Sigmoid colon (tissue), 7 donors: ENCODE results near the gene SLC5A2. TPM values are rescaled to one million over a fixed set of nuclear protein-coding genes. Genes with fewer than 3 reads are reported as not detected.

Experiments used
- DNase-seq: peaks from one replicate; pipeline ENCODE4 v3.0.0-alpha.2; 2019
- H3K27ac ChIP-seq, 4 donors: fragments of 200-600 bp; sonication (generic); one replicate each; pipeline ENCODE4 v1.5.1; 2016 to 2019; ENCODE audit warnings: mild to moderate bottlenecking in 1 of 4
- H3K27me3 ChIP-seq, 3 donors: fragments of 200-600 bp; sonication (generic); one replicate each; pipeline ENCODE4 v1.5.1; 2019; ENCODE audit warnings: mild to moderate bottlenecking in 1 of 3
- H3K36me3 ChIP-seq, 4 donors: fragments of 200-600 bp; sonication (generic); one replicate each; pipeline ENCODE4 v1.5.1; 2016 to 2019
- H3K4me1 ChIP-seq, 4 donors: fragments of 200-600 bp; sonication (generic); one replicate each; pipeline ENCODE4 v1.5.1; 2017 to 2019
- H3K4me3 ChIP-seq, 4 donors: fragments of 200-600 bp; sonication (generic); one replicate each; pipeline ENCODE4 v1.5.1; 2017 to 2019; ENCODE audit warnings: mild to moderate bottlenecking in 2 of 4, moderate library complexity in 1 of 4
- H3K9me3 ChIP-seq, 4 donors: fragments of 200-600 bp in 3 of 4; sonication (generic) in 3 of 4; one replicate each; pipeline versions ENCODE4 v1.5.1 to v1.6.1; 2013 to 2019
- CTCF ChIP-seq, 4 experiments: fragments of 450-650 bp in 3 of 4; fragments of 200-600 bp in 1 of 4; IDR thresholded peaks; one replicate each; pipeline ENCODE4 v1.5.1; 2016 to 2019; ENCODE audit warnings: antibody characterized with exemption in 4 of 4, mild to moderate bottlenecking in 3 of 4, moderate library complexity in 2 of 4
- EP300 ChIP-seq, 4 donors: sonication (generic); formaldehyde crosslinking; IDR thresholded peaks; one replicate each; pipeline ENCODE4 v1.6.1; 2017; ENCODE audit warnings: antibody characterized with exemption in 4 of 4
- POLR2A ChIP-seq, 2 donors: fragments of 450-650 bp; IDR thresholded peaks; one replicate each; pipeline ENCODE4 v1.6.1; 2016; ENCODE audit warnings: antibody characterized with exemption in 2 of 2, mild to moderate bottlenecking in 2 of 2, moderate library complexity in 2 of 2
- POLR2AphosphoS5 ChIP-seq, 4 donors: sonication (generic); formaldehyde crosslinking; IDR thresholded peaks; one replicate each; pipeline ENCODE4 v1.6.1; 2017; ENCODE audit warnings: antibody characterized with exemption in 4 of 4
- WGBS, 2 donors: extraction: QIAGEN DNeasy Blood & Tissue Kit; methylation state at CpG; one replicate each; pipeline ENCODE4 v1.1.7; 2013; 5-methylcytosine and 5-hydroxymethylcytosine counted together
- intact Hi-C: fragments of 100-400 bp; cut with DNase I; formaldehyde crosslinking; loops from one replicate; pipeline ENCODE4 v1.15.1; 2023
- polyA plus RNA-seq, 3 donors: library from polyadenylated mRNA; stranded (reverse); fragments of 200-250 nt; gene quantifications; one replicate each; pipeline ENCODE4 v1.2.3, GENCODE V29; 2013
- total RNA-seq, 4 donors: library from RNA; depleted of rRNA; stranded (reverse); fragments of >200 nt; gene quantifications; one replicate each; pipeline ENCODE4 v1.1.0, GENCODE V29; 2016
- donor health status: healthy with polysubstance abuse.
- donor health status: Bipolar disorder and iron deficiency.
- donor health status: healthy.

The SLC5A2 gene
- total and polyA plus RNA-seq, 7 donors, result 0.49 to 1.9 (median 0.71) TPM

- H3K4me1 ChIP-seq, result peaks cover 0 to 19% (median 16%) of the 10 kb centered on the region in 4 donors
- intact Hi-C loops, result no loop called here
- H3K9me3 ChIP-seq, result no peaks in the 10 kb centered on the region
- H3K27ac ChIP-seq, result peak overlapping the region in 1 of 4 donors; percentile 59
- WGBS, 2 donors, result 26 to 45% methylated on average over 17 of the region's 17 CpGs
- no peak for DNase-seq
- H3K4me3 ChIP-seq, result peak overlapping the region; percentile 30 to 53 (median 46)
- TF ChIP-seq CTCF (IDR thresholded peaks at IDR 0.05), result no peak
- no peak for TF ChIP-seq EP300 (IDR thresholded peaks at IDR 0.05)
- TF ChIP-seq POLR2A (IDR thresholded peaks at IDR 0.05), result no peak
- no peak for TF ChIP-seq POLR2AphosphoS5 (IDR thresholded peaks at IDR 0.05)
- peaks cover 0 to 38% (median 4%) of the 10 kb centered on the region in 3 donors for H3K27me3 ChIP-seq
- H3K36me3 ChIP-seq, result no peaks in the 10 kb centered on the region
Measured at GRCh38 chr16:31529937-31530312, 47.0 kb downstream of the SLC5A2 start.

DNA sequence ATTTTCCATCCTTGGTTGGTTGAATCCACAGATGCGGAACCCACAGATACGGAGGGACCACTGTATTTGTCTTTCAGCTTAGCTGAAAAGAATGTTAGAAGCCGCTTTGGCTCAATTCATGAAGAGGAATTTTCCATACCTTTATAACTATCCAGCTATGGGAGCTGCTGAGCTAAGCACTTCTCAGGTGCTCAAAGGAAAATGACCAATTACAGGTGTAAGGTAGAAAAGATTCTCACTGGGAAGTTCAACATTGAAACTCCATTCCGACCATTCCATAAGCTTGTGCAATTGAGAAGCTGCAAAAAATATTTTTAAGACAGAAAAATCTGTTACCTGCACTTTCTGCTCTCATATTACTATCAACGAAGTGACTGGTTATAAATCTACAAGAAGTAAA is 47.5 kb downstream of the SLC5A2 start:
- no peak overlapping the region for H3K27ac ChIP-seq
- WGBS, 2 donors, result 72 to 78% methylated on average over 5 of the region's 5 CpGs
- intact Hi-C loops, result no loop called here

DNA sequence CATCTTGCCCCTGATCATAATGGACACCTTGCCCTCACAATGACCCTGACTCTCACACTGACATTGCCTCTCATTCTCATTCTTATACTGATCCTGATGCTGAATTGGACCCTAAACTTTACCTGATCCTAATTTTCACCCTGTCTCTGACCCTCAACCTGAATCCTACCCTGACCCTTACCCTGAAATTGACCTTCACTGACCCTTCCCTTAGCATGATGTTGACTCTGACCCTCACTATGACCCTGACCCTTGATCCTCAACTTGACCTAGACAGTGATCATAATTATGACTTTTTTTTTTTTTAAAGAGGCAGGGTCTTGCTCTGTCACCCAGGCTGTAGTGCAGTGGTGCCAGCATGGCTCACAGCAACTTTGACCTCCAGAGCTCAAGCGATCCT is 48.2 kb downstream of the SLC5A2 start:
- TF ChIP-seq CTCF (IDR thresholded peaks at IDR 0.05), result no peak
- no peak for TF ChIP-seq EP300 (IDR thresholded peaks at IDR 0.05)
- no peak for TF ChIP-seq POLR2A (IDR thresholded peaks at IDR 0.05)
- TF ChIP-seq POLR2AphosphoS5 (IDR thresholded peaks at IDR 0.05), result no peak
- 85 to 93% methylated on average over 1 of the region's 1 CpG for WGBS, 2 donors
- no peaks in the 10 kb centered on the region for H3K36me3 ChIP-seq
- H3K4me1 ChIP-seq, result peaks cover 0 to 19% (median 16%) of the 10 kb centered on the region in 4 donors
- DNase-seq, result no peak
- H3K27ac ChIP-seq, result no peak overlapping the region
- no peak overlapping the region for H3K4me3 ChIP-seq
- intact Hi-C loops, result no loop called here
- H3K9me3 ChIP-seq, result no peaks in the 10 kb centered on the region
- peaks cover 0 to 42% (median 4%) of the 10 kb centered on the region in 3 donors for H3K27me3 ChIP-seq

More for the DNA sequence above, 47.5 kb downstream of the SLC5A2 start:
- Histone ChIP-seq H3K4me1 (peaks cover 0 to 19% (median 16%) of the 10 kb centered on the region in 4 donors), H3K36me3 (no peaks in the 10 kb centered on the region), H3K27me3 (peaks cover 0 to 38% (median 4%) of the 10 kb centered on the region in 3 donors), H3K4me3 (no peak overlapping the region), H3K9me3 (no peaks in the 10 kb centered on the region)
- DNase-seq, result no peak
- TF ChIP-seq EP300 (IDR thresholded peaks at IDR 0.05) (no peak), POLR2AphosphoS5 (IDR thresholded peaks at IDR 0.05) (no peak), CTCF (IDR thresholded peaks at IDR 0.05) (no peak), POLR2A (IDR thresholded peaks at IDR 0.05) (no peak)

GRCh38 chr16:31532120-31532519 is 49.2 kb downstream of the SLC5A2 start:
- Histone ChIP-seq H3K27ac (no peak overlapping the region), H3K4me1 (peaks cover 0 to 19% (median 16%) of the 10 kb centered on the region in 4 donors), H3K36me3 (no peaks in the 10 kb centered on the region), H3K9me3 (no peaks in the 10 kb centered on the region), H3K4me3 (no peak overlapping the region), H3K27me3 (peaks cover 0 to 51% (median 5%) of the 10 kb centered on the region in 3 donors)
- DNase-seq, result no peak
- intact Hi-C loops, result no loop called here
- 32 to 64% methylated on average over 2 of the region's 2 CpGs for WGBS, 2 donors
- TF ChIP-seq CTCF (IDR thresholded peaks at IDR 0.05), result no peak
- TF ChIP-seq POLR2A (IDR thresholded peaks at IDR 0.05), result no peak
- TF ChIP-seq EP300 (IDR thresholded peaks at IDR 0.05), result no peak
- TF ChIP-seq POLR2AphosphoS5 (IDR thresholded peaks at IDR 0.05), result no peak

GRCh38 chr16:31532896-31533295 is 50.0 kb downstream of the SLC5A2 start:
- no peak overlapping the region for H3K4me3 ChIP-seq
- H3K27me3 ChIP-seq, result peaks cover 7 to 53% (median 9%) of the 10 kb centered on the region in 3 donors
- H3K9me3 ChIP-seq, result no peaks in the 10 kb centered on the region
- no peak overlapping the region for H3K27ac ChIP-seq
- 91 to 93% methylated on average over 4 of the region's 4 CpGs for WGBS, 2 donors
- peaks cover 0 to 27% (median 23%) of the 10 kb centered on the region in 4 donors for H3K4me1 ChIP-seq
- intact Hi-C loops, result no loop called here
- DNase-seq, result no peak
- no peaks in the 10 kb centered on the region for H3K36me3 ChIP-seq
- no peak for TF ChIP-seq POLR2AphosphoS5 (IDR thresholded peaks at IDR 0.05)
